Type B pancreatic cell (in vitro differentiated cells): Measurements from ENCODE around the gene C18orf63. TPM values are rescaled to one million over a fixed set of nuclear protein-coding genes. Genes with fewer than 3 reads are reported as not detected.

ENCODE experiments used
- DNase-seq: peaks from one replicate; pipeline ENCODE4 v3.0.0; 2021; ENCODE audit warnings: mixed read lengths; ENCODE audit not compliant: unreplicated experiment; ENCODE audit errors: extremely low spot score
- H3K27ac Mint-ChIP-seq: 2 replicates; pipeline ENCODE4 v1.8.0; 2021; ENCODE audit warnings: mild to moderate bottlenecking, mixed read lengths
- H3K27me3 Mint-ChIP-seq: 2 replicates; pipeline ENCODE4 v1.8.0; 2021; ENCODE audit warnings: mixed read lengths
- H3K36me3 Mint-ChIP-seq: 2 replicates; pipeline ENCODE4 v1.8.0; 2021; ENCODE audit warnings: mixed read lengths
- H3K4me1 Mint-ChIP-seq: one replicate; pipeline ENCODE4 v1.8.0; 2021; ENCODE audit warnings: mixed read lengths; ENCODE audit not compliant: unreplicated experiment
- H3K4me3 Mint-ChIP-seq: 2 replicates; pipeline ENCODE4 v1.8.0; 2021; ENCODE audit warnings: mild to moderate bottlenecking, mixed read lengths
- H3K9me3 Mint-ChIP-seq: 2 replicates; pipeline ENCODE4 v1.8.0; 2021; ENCODE audit warnings: mixed read lengths
- total RNA-seq: library from RNA; stranded (reverse); gene quantifications from 2 replicates; pipeline ENCODE4 v1.2.1, GENCODE V29; 2021; ENCODE audit warnings: low replicate concordance
- TF ChIP-seq, protein P1 (sequence below): fragments of 200-600 bp; sonication (generic); conservative IDR thresholded peaks from 2 replicates; pipeline ENCODE4 v1.5.0; 2021; ENCODE audit warnings: antibody characterized with exemption, mild to moderate bottlenecking

C18orf63 gene
- total RNA-seq, 1 donor from 2014 or later: not detected

DNA sequence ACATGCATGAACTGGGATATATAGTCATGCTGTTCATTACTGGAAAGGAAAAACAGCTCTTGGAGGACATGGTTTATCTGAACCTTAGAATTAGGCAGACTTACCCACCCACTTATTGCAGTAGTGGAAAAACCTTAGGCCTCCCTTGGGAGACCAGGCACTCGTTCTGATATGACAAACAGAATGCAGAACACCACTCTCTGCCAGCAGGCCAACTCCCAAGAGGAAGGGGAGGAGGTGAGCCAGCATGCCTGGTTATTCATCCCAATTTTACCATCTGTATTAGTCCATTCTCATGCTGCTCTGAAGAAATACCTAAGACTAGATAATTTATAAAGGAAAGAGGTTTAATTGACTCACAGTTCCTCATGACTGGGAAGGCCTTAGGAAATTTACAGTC lies 17.5 kb downstream of the C18orf63 start:
- Mint-ChIP-seq H3K4me3 (no peak overlapping the region), H3K9me3 (no peaks in the 10 kb centered on the region), H3K27me3 (no peaks in the 10 kb centered on the region), H3K27ac (no peak overlapping the region), H3K4me1 (no peaks in the 10 kb centered on the region), H3K36me3 (no peaks in the 10 kb centered on the region)
- DNase-seq: no peak
- TF ChIP-seq, protein P1, sequence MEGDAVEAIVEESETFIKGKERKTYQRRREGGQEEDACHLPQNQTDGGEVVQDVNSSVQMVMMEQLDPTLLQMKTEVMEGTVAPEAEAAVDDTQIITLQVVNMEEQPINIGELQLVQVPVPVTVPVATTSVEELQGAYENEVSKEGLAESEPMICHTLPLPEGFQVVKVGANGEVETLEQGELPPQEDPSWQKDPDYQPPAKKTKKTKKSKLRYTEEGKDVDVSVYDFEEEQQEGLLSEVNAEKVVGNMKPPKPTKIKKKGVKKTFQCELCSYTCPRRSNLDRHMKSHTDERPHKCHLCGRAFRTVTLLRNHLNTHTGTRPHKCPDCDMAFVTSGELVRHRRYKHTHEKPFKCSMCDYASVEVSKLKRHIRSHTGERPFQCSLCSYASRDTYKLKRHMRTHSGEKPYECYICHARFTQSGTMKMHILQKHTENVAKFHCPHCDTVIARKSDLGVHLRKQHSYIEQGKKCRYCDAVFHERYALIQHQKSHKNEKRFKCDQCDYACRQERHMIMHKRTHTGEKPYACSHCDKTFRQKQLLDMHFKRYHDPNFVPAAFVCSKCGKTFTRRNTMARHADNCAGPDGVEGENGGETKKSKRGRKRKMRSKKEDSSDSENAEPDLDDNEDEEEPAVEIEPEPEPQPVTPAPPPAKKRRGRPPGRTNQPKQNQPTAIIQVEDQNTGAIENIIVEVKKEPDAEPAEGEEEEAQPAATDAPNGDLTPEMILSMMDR: no peak

DNA sequence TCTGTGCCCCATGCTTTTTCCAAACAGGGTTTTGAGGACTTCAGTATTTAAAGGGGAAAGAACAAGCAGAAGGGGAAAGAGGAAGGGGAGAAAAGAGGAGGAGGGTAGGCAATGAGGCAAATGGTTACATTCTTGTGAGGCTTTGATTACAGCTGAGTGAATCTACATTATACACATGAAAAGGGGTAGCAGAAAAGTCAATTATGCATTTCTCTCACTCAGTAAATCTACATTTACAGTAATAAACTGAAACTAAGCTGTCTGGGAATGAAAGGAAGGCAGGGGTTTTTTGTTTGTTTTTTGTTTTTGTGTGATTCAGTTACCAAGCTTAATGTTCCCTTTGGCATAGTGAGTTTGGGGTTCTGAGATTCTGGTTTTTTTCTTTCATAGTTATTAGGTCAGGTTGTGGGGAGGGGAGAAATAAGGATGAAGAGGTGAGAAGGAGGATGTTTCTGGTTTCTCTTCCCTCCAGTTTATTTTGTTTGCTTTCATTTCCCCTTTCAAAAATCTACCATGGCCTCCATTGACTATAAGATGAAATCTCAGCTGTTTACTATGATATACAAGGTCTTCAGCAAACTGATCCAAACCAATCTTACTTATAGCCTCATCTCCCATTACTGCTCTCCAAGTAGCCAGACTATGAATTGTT lies 18.7 kb downstream of the C18orf63 start:
- Mint-ChIP-seq H3K27ac (no peak overlapping the region), H3K9me3 (no peaks in the 10 kb centered on the region), H3K4me3 (no peak overlapping the region), H3K27me3 (no peaks in the 10 kb centered on the region), H3K4me1 (no peaks in the 10 kb centered on the region), H3K36me3 (no peaks in the 10 kb centered on the region)
- DNase-seq: no peak
- TF ChIP-seq, protein P1: no peak

DNA sequence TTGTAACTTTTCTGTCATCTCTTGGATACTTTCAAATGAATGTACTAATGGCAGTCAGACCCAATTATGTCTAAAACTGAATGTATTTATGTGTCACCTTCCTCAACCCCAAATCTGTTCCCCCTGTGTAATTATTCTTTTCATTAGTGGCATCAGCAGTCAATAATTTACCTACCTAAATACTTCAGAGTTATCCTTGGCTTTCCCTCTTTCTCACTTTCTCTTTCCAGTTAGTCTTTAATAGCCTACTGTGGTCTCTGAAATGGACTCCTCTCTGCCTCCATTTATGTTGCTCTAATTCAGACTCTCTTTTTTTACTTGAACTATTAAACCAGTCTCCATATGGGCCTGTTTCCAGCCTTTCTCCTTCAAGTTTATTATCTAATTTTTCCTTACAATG lies 21.0 kb downstream of the C18orf63 start:
- Mint-ChIP-seq H3K9me3 (no peaks in the 10 kb centered on the region), H3K36me3 (no peaks in the 10 kb centered on the region)

DNA sequence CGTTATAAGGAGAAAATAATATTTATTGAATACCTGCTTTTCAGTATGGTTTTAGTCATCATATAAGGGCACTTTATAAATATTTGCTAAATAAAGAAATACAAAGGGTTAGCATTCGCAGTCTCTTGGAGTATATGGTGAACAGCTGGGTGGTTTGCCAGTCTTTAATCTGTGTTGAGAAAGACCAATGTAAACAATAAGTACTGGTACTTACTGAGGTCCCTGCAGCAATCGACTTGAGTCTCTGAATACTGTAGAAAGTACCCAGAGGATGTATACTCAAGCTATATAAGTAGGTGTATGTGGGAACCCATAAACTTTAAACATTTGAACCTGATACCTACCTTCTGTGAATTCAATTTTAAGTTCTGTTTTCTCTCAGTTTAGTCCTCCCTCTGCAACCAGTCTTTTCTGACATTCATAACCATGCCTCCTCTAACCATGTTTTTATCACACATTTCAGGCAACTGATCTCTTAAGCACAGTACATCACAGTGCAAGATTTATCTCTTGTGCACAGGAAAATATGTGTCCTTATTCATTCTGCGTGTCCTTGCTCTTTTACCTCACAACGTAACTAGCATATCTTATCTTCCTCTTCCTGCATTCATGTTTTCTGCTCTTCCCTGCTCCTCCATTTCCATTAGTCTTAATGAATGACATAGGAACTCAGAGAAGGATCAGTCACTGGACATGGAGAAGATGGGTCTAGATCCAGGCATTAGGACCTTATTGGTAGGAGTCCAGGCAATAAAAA lies 21.7 kb downstream of the C18orf63 start:
- DNase-seq: no peak
- Mint-ChIP-seq H3K4me1 (no peaks in the 10 kb centered on the region), H3K36me3 (no peaks in the 10 kb centered on the region), H3K27ac (no peak overlapping the region), H3K4me3 (no peak overlapping the region), H3K9me3 (no peaks in the 10 kb centered on the region), H3K27me3 (no peaks in the 10 kb centered on the region)
- TF ChIP-seq, protein P1: no peak

More for the DNA sequence above, 21.0 kb downstream of the C18orf63 start:
- Mint-ChIP-seq H3K4me1 (no peaks in the 10 kb centered on the region), H3K4me3 (no peak overlapping the region), H3K27ac (no peak overlapping the region), H3K27me3 (no peaks in the 10 kb centered on the region)
- TF ChIP-seq, protein P1: no peak
- no peak for DNase-seq

DNA sequence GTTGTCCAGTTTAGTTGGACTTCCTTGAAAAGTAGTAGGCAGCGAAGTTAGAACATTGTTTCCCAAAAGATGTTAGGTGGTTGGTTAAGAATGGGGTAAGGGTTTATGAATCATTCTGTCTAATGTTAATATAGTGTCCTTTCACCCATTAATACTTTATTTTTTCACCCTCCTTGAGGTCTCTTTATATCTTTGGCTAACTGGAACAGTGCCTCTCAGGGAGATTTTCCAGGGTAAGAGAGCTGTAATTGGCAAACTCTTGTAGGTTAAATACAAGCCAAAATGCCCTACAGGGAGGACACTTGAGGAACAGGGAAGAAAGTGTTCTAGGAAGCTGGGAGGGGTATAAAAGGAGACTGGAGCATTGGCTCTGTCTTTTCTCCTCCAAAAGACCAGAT lies 22.3 kb downstream of the C18orf63 start:
- Mint-ChIP-seq H3K27ac (no peak overlapping the region), H3K9me3 (no peaks in the 10 kb centered on the region), H3K36me3 (no peaks in the 10 kb centered on the region), H3K4me3 (no peak overlapping the region), H3K4me1 (no peaks in the 10 kb centered on the region), H3K27me3 (no peaks in the 10 kb centered on the region)
- TF ChIP-seq, protein P1: no peak
- DNase-seq: no peak
